Liver (tissue), 9 donors: ENCODE measurements around the gene GALNT14. TPM values are rescaled to one million over a fixed set of nuclear protein-coding genes. Genes with fewer than 3 reads are reported as not detected.

Experiments
- DNase-seq: peaks from one replicate; pipeline ENCODE4 v3.0.0-alpha.2; 2017; ENCODE audit warnings: low spot score
- H3K27ac ChIP-seq, 2 donors: one replicate each; pipeline ENCODE4 v1.7.0; 2013; ENCODE audit warnings: inconsistent platforms in 2 of 2, low read length in 2 of 2, control low read depth in 1 of 2, low read depth in 1 of 2, mild to moderate bottlenecking in 1 of 2
- H3K27me3 ChIP-seq, 4 donors: one replicate each; pipeline versions ENCODE4 v1.6.1 to v1.7.0; 2013; ENCODE audit warnings: low read length in 3 of 4, inconsistent platforms in 1 of 4, mild to moderate bottlenecking in 1 of 4, moderate library complexity in 1 of 4; ENCODE audit not compliant: control insufficient read depth in 4 of 4, insufficient read depth in 4 of 4
- H3K36me3 ChIP-seq, 4 donors: one replicate each; pipeline versions ENCODE4 v1.6.1 to v1.7.0; 2013; ENCODE audit warnings: low read length in 3 of 4, mild to moderate bottlenecking in 3 of 4, low read depth in 1 of 4, moderate library complexity in 1 of 4; ENCODE audit not compliant: control insufficient read depth in 4 of 4, insufficient read depth in 3 of 4
- H3K4me1 ChIP-seq, 4 donors: one replicate each; pipeline versions ENCODE4 v1.6.1 to v1.7.0; 2013; ENCODE audit warnings: low read length in 3 of 4, mild to moderate bottlenecking in 3 of 4, moderate library complexity in 1 of 4; ENCODE audit not compliant: control insufficient read depth in 4 of 4, insufficient read depth in 4 of 4
- H3K4me3 ChIP-seq, 3 donors: one replicate each; pipeline versions ENCODE4 v1.6.1 to v1.7.0; 2013; ENCODE audit warnings: low read length in 3 of 3, control low read depth in 1 of 3, low read depth in 1 of 3, mild to moderate bottlenecking in 1 of 3
- H3K9ac ChIP-seq, 2 donors: one replicate each; pipeline ENCODE4 v1.7.0; 2013; ENCODE audit warnings: low read length in 2 of 2, mild to moderate bottlenecking in 2 of 2, moderate library complexity in 2 of 2, control low read depth in 1 of 2, low read depth in 1 of 2
- H3K9me3 ChIP-seq, 4 donors: one replicate each; pipeline versions ENCODE4 v1.6.1 to v1.7.0; 2013; ENCODE audit warnings: low read length in 3 of 4; ENCODE audit not compliant: control insufficient read depth in 4 of 4
- EGR1 ChIP-seq, 2 donors: IDR thresholded peaks; 2 replicates each; pipeline ENCODE4 v1.6.1; 2016 to 2018; ENCODE audit warnings: antibody characterized with exemption in 2 of 2, low read depth in 2 of 2
- FOXA1 ChIP-seq: IDR thresholded peaks from 2 replicates; pipeline ENCODE4 v1.6.1; 2016; ENCODE audit warnings: antibody characterized with exemption
- FOXA2 ChIP-seq: IDR thresholded peaks from 2 replicates; pipeline ENCODE4 v1.6.1; 2016; ENCODE audit warnings: antibody characterized with exemption
- GABPA ChIP-seq, 2 donors: IDR thresholded peaks in 1 of 2; conservative IDR thresholded peaks in 1 of 2; 2 replicates each; pipeline ENCODE4 v1.6.1; 2016; ENCODE audit warnings: antibody characterized with exemption in 2 of 2, mild to moderate bottlenecking in 1 of 2, moderate library complexity in 1 of 2
- HNF4A ChIP-seq, 2 donors: conservative IDR thresholded peaks; 2 replicates each; pipeline ENCODE4 v1.6.1; 2016; ENCODE audit warnings: antibody characterized with exemption in 2 of 2, mild to moderate bottlenecking in 2 of 2
- HNF4G ChIP-seq: IDR thresholded peaks from 2 replicates; pipeline ENCODE4 v1.6.1; 2016; ENCODE audit warnings: antibody characterized with exemption
- JUND ChIP-seq, 2 donors: IDR thresholded peaks; 2 replicates each; pipeline ENCODE4 v1.6.1; 2016; ENCODE audit warnings: antibody characterized with exemption in 2 of 2
- NR2F2 ChIP-seq: IDR thresholded peaks from 2 replicates; pipeline ENCODE4 v1.6.1; 2016; ENCODE audit warnings: antibody characterized with exemption
- RAD21 ChIP-seq, 2 donors: IDR thresholded peaks; 2 replicates each; pipeline ENCODE4 v1.6.1; 2016; ENCODE audit warnings: antibody characterized with exemption in 2 of 2, mild to moderate bottlenecking in 2 of 2
- RXRA ChIP-seq, 2 donors: IDR thresholded peaks; 2 replicates each; pipeline ENCODE4 v1.6.1; 2017 to 2018; ENCODE audit warnings: antibody characterized with exemption in 2 of 2, mild to moderate bottlenecking in 1 of 2
- SP1 ChIP-seq: IDR thresholded peaks from 2 replicates; pipeline ENCODE4 v1.6.1; 2018; ENCODE audit warnings: antibody characterized with exemption, mild to moderate bottlenecking
- TAF1 ChIP-seq: conservative IDR thresholded peaks from 2 replicates; pipeline ENCODE4 v1.6.1; 2016; ENCODE audit warnings: antibody characterized with exemption, mild to moderate bottlenecking
- YY1 ChIP-seq: IDR thresholded peaks from 2 replicates; pipeline ENCODE4 v1.6.1; 2016; ENCODE audit warnings: antibody characterized with exemption, mild to moderate bottlenecking
- WGBS: extraction: QIAGEN DNeasy Blood & Tissue Kit; methylation state at CpG from one replicate; pipeline ENCODE4 v1.1.7; 2013; 5-methylcytosine and 5-hydroxymethylcytosine counted together
- polyA plus RNA-seq, 2 donors: library from polyadenylated mRNA; stranded (reverse) in 1 of 2; unstranded in 1 of 2; fragments of 200-250 nt in 1 of 2; fragments of >200 nt in 1 of 2; fragmentation: Nextera tagmentation in 1 of 2; extraction: Ambion mirVana in 1 of 2; gene quantifications; one replicate each; pipeline versions ENCODE4 v1.2.1 to v1.2.3, GENCODE V29; 2013 to 2015
- total RNA-seq, 2 donors: library from RNA; depleted of rRNA; stranded (reverse); fragments of >200 nt; gene quantifications; one replicate each; pipeline ENCODE4 v1.2.3, GENCODE V29; 2014
- TF ChIP-seq, protein P1 (sequence below): IDR thresholded peaks from 2 replicates; pipeline ENCODE4 v1.6.1; 2016; ENCODE audit warnings: antibody characterized with exemption
- TF ChIP-seq, protein P2 (sequence below): IDR thresholded peaks from 2 replicates; pipeline ENCODE4 v1.6.1; 2016; ENCODE audit warnings: antibody characterized with exemption
- TF ChIP-seq, protein P3 (sequence below): IDR thresholded peaks from 2 replicates; pipeline ENCODE4 v1.6.1; 2016; ENCODE audit warnings: antibody characterized with exemption, mild to moderate bottlenecking
- TF ChIP-seq, protein P4 (sequence below): IDR thresholded peaks from 2 replicates; pipeline ENCODE4 v1.6.1; 2016; ENCODE audit warnings: antibody characterized with exemption
- TF ChIP-seq, protein P5 (sequence below): fragments of 150-350 bp; IDR thresholded peaks from 2 replicates; pipeline ENCODE4 v1.5.1; 2017; ENCODE audit warnings: improper control_type of control experiment, low read depth, low read length; ENCODE audit not compliant: missing input control
- donor health status: healthy.
- donor health status: healthy.
- donor health status: healthy.
- donor health status: healthy.
- donor health status: healthy.

Gene GALNT14
- total and polyA plus RNA-seq, 4 donors = 0.86 to 2.0 (median 1.5) TPM

DNA sequence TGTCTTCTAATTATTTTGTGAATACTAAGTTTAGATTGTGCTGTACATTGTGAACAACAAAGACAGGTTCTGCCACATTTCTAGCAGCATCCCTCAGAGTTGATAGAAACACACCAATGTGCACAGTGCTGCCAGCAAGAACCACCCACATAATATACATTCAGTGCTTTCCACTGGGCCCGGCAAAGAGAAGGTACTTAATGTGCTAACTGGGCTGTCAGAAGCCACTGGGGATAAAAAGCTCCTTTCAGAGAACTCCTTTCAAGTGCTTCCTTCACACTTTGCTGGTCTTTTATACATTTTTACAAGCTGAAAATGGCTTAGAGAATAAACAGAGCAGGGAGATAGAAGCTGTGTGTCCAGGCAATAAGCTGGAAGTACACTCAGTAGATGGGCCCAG, 273.0 kb downstream of the GALNT14 start:
- no peaks in the 10 kb centered on the region for H3K36me3 ChIP-seq
- TF ChIP-seq, protein P1, sequence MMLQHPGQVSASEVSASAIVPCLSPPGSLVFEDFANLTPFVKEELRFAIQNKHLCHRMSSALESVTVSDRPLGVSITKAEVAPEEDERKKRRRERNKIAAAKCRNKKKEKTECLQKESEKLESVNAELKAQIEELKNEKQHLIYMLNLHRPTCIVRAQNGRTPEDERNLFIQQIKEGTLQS = no peak
- no peak for TF ChIP-seq RAD21 (IDR thresholded peaks at IDR 0.05)
- no peak for TF ChIP-seq JUND (IDR thresholded peaks at IDR 0.05)
- TF ChIP-seq RXRA (IDR thresholded peaks at IDR 0.05) = no peak
- TF ChIP-seq, protein P2, sequence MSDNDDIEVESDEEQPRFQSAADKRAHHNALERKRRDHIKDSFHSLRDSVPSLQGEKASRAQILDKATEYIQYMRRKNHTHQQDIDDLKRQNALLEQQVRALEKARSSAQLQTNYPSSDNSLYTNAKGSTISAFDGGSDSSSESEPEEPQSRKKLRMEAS = no peak
- no peak for TF ChIP-seq FOXA2
- no peak for TF ChIP-seq GABPA (IDR thresholded peaks at IDR 0.05 in 1 of 2, conservative IDR thresholded peaks at IDR 0.05 in 1 of 2)
- no peak for TF ChIP-seq NR2F2
- TF ChIP-seq HNF4A (conservative IDR thresholded peaks at IDR 0.05) = no peak
- TF ChIP-seq, protein P3, sequence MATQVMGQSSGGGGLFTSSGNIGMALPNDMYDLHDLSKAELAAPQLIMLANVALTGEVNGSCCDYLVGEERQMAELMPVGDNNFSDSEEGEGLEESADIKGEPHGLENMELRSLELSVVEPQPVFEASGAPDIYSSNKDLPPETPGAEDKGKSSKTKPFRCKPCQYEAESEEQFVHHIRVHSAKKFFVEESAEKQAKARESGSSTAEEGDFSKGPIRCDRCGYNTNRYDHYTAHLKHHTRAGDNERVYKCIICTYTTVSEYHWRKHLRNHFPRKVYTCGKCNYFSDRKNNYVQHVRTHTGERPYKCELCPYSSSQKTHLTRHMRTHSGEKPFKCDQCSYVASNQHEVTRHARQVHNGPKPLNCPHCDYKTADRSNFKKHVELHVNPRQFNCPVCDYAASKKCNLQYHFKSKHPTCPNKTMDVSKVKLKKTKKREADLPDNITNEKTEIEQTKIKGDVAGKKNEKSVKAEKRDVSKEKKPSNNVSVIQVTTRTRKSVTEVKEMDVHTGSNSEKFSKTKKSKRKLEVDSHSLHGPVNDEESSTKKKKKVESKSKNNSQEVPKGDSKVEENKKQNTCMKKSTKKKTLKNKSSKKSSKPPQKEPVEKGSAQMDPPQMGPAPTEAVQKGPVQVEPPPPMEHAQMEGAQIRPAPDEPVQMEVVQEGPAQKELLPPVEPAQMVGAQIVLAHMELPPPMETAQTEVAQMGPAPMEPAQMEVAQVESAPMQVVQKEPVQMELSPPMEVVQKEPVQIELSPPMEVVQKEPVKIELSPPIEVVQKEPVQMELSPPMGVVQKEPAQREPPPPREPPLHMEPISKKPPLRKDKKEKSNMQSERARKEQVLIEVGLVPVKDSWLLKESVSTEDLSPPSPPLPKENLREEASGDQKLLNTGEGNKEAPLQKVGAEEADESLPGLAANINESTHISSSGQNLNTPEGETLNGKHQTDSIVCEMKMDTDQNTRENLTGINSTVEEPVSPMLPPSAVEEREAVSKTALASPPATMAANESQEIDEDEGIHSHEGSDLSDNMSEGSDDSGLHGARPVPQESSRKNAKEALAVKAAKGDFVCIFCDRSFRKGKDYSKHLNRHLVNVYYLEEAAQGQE = no peak
- TF ChIP-seq EGR1 (IDR thresholded peaks at IDR 0.05; ENCODE audit: low read depth in 2 of 2) = no peak
- no peak for TF ChIP-seq FOXA1
- TF ChIP-seq HNF4G = no peak
- no peak for TF ChIP-seq SP1
- TF ChIP-seq, protein P4, sequence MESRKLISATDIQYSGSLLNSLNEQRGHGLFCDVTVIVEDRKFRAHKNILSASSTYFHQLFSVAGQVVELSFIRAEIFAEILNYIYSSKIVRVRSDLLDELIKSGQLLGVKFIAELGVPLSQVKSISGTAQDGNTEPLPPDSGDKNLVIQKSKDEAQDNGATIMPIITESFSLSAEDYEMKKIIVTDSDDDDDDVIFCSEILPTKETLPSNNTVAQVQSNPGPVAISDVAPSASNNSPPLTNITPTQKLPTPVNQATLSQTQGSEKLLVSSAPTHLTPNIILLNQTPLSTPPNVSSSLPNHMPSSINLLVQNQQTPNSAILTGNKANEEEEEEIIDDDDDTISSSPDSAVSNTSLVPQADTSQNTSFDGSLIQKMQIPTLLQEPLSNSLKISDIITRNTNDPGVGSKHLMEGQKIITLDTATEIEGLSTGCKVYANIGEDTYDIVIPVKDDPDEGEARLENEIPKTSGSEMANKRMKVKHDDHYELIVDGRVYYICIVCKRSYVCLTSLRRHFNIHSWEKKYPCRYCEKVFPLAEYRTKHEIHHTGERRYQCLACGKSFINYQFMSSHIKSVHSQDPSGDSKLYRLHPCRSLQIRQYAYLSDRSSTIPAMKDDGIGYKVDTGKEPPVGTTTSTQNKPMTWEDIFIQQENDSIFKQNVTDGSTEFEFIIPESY = no peak
- no peak for TF ChIP-seq YY1
- TF ChIP-seq, protein P5, sequence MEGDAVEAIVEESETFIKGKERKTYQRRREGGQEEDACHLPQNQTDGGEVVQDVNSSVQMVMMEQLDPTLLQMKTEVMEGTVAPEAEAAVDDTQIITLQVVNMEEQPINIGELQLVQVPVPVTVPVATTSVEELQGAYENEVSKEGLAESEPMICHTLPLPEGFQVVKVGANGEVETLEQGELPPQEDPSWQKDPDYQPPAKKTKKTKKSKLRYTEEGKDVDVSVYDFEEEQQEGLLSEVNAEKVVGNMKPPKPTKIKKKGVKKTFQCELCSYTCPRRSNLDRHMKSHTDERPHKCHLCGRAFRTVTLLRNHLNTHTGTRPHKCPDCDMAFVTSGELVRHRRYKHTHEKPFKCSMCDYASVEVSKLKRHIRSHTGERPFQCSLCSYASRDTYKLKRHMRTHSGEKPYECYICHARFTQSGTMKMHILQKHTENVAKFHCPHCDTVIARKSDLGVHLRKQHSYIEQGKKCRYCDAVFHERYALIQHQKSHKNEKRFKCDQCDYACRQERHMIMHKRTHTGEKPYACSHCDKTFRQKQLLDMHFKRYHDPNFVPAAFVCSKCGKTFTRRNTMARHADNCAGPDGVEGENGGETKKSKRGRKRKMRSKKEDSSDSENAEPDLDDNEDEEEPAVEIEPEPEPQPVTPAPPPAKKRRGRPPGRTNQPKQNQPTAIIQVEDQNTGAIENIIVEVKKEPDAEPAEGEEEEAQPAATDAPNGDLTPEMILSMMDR = no peak
- TF ChIP-seq TAF1 = no peak
- H3K9ac ChIP-seq = no peak overlapping the region
- H3K27ac ChIP-seq = no peak overlapping the region
- no peak overlapping the region for H3K4me3 ChIP-seq
- WGBS = 74% methylated on average over 1 of the region's 1 CpG
- peaks cover 0 to 3% (median 0%) of the 10 kb centered on the region in 4 donors for H3K4me1 ChIP-seq
- no peaks in the 10 kb centered on the region for H3K27me3 ChIP-seq
- DNase-seq = no peak
- H3K9me3 ChIP-seq = no peaks in the 10 kb centered on the region
